ENCODE results near the gene DDX39A. TPM values are rescaled to one million over a fixed set of nuclear protein-coding genes. Genes with fewer than 3 reads are reported as not detected.
A peak's percentile ranks its signal among the peaks of the same experiment; 100 is the strongest.

The DDX39A gene
- total and polyA plus RNA-seq, 2 of the 8 experiments (the other 6 are each of a cell fraction or from before 2014, with no cell fraction given), result 139 TPM

DNA sequence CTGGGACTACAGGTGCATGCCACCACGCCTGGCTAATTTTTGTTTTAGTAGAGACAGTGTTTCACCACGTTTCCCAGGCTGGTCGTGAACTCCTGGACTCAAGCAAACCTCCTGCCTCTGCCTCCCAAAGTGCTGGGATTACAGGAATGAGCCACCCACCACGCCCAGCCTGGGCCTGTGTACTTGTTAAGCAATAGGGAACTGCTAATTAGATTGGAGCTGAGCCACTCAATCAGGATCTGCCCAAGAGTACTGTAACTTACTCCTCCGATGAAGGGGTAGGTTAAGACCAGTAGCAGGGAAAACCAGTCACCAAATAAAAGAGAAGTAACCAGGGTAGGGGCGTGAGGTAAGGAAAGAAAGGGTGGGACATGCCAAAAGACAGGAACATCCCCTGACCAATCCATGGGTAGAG is 2.3 kb downstream of the DDX39A start:
- Histone ChIP-seq H4K20me1 (replicated peaks in 1 of 2; ENCODE audit: control insufficient read depth in 1 of 2, insufficient read depth in 2 of 2, low read length in 2 of 2) (peaks cover 29 to 32% of the 10 kb centered on the region in 2 experiments), H3K56ac (replicated peaks; ENCODE audit: insufficient read length, low read depth, low read length) (no peak overlapping the region), H3K4me3 (ENCODE audit: extremely low read depth in 1 of 4, insufficient read depth in 2 of 4, low read depth in 3 of 4, low read length in 4 of 4) (no peak overlapping the region), H3K27ac (ENCODE audit: low read depth, low read length) (peak overlapping the region; percentile 23; the same call in 1 of the 2 replicates), H2BK5ac (ENCODE audit: low read depth, low read length) (no peak overlapping the region), H3K9me3 (ENCODE audit: insufficient read depth in 2 of 2, low read depth in 1 of 2, low read length in 1 of 2) (no peaks in the 10 kb centered on the region), H3K36me3 (ENCODE audit: control insufficient read depth in 2 of 4, insufficient read depth in 4 of 4, low read length in 3 of 4) (peaks cover 2 to 11% (median 8%) of the 10 kb centered on the region in 4 experiments; a peak in 6 of 8 replicates), H2BK20ac (ENCODE audit: low read length) (no peak overlapping the region), H2BK12ac (ENCODE audit: low read depth, low read length) (no peak overlapping the region), H3K23me2 (ENCODE audit: low read depth, low read length) (0 out of 2 replicates have a peak, but pooled peaks cover 2% of the 10 kb centered on the region), H2AFZ (ENCODE audit: low read length) (no peak overlapping the region), H2AK5ac (ENCODE audit: low read depth, low read length) (no peak overlapping the region), H2BK15ac (ENCODE audit: low read length) (no peak overlapping the region), H3K4ac (replicated peaks; ENCODE audit: insufficient read length, low read depth, low read length) (no peak overlapping the region), H3K14ac (ENCODE audit: insufficient read length) (no peak overlapping the region), H3K18ac (ENCODE audit: extremely low read depth, low read length) (no peak overlapping the region), H3K4me1 (replicated peaks in 1 of 4; ENCODE audit: control insufficient read depth in 3 of 4, insufficient read depth in 4 of 4, low read length in 3 of 4) (peaks cover 0 to 6% (median 0%) of the 10 kb centered on the region in 4 experiments; a peak in 3 of 7 replicates), H2BK120ac (replicated peaks; ENCODE audit: low read depth, low read length) (no peak overlapping the region), H4K8ac (ENCODE audit: extremely low read depth, insufficient read depth, low read length) (no peak overlapping the region), H3K9ac (replicated peaks in 1 of 4; ENCODE audit: extremely low read depth in 1 of 4, low read depth in 3 of 4, low read length in 3 of 4) (peak overlapping the region in 2 of 4 experiments; percentile 1 to 10; a peak in 1 of 7 replicates), H4K91ac (replicated peaks; ENCODE audit: insufficient read length, low read length) (no peak overlapping the region), H3K27me3 (replicated peaks in 1 of 4; ENCODE audit: control insufficient read depth in 3 of 4, extremely low read depth in 1 of 4, insufficient read depth in 3 of 4, low read length in 3 of 4) (no peaks in the 10 kb centered on the region), H3K4me2 (ENCODE audit: insufficient read depth in 1 of 2, low read depth in 2 of 2, low read length in 2 of 2) (peak overlapping the region in 1 of 2 experiments; percentile 4; a peak in 2 of 4 replicates), H3K23ac (ENCODE audit: insufficient read length) (no peak overlapping the region), H3K79me2 (ENCODE audit: control insufficient read depth in 1 of 2, insufficient read depth in 2 of 2, low read length in 2 of 2) (peaks cover 41 to 70% of the 10 kb centered on the region in 2 experiments), H3K79me1 (ENCODE audit: low read depth, low read length) (peaks cover 14% of the 10 kb centered on the region), H4K5ac (ENCODE audit: insufficient read length, low read depth, low read length) (no peak overlapping the region)
- POLR2A ChIA-PET (ENCODE audit: partially characterized antibody), result interaction anchor here (0.6 to 3.1 kb wide), 5 partner anchors 8 to 51 kb away, joined by 3 to 12 read pairs (median 3); no protein-coding TSS in a partner anchor
- DNase-seq (ENCODE audit: low read depth in 1 of 2, low spot score in 2 of 2) (no peak), FAIRE-seq (no peak)
- CTCF ChIA-PET (ENCODE audit: partially characterized antibody), result interaction anchor here (2.4 to 4.5 kb wide), 2 partner anchors 10 to 11 kb away, joined by 6 to 22 read pairs; no protein-coding TSS in a partner anchor
- 80% methylated on average over 6 of the region's 6 CpGs; no CpG with 5 or more reads in 1 of the 2 experiments for WGBS, 2 experiments (ENCODE audit: extremely low coverage in 1 of 2, insufficient coverage in 1 of 2, insufficient read length in 1 of 2, insufficient replicate concordance in 2 of 2, low coverage in 1 of 2, low lambda C conversion rate in 2 of 2, missing lambda C conversion rate in 1 of 2)
- no peak for TF ChIP-seq NANOG (IDR thresholded peaks at IDR 0.05; ENCODE audit: insufficient read depth, low read depth, low read length, poor library complexity, severe bottlenecking)
- TF ChIP-seq MAFK (IDR thresholded peaks at IDR 0.05; ENCODE audit: low read depth, low read length), result no peak
- TF ChIP-seq, protein P1, sequence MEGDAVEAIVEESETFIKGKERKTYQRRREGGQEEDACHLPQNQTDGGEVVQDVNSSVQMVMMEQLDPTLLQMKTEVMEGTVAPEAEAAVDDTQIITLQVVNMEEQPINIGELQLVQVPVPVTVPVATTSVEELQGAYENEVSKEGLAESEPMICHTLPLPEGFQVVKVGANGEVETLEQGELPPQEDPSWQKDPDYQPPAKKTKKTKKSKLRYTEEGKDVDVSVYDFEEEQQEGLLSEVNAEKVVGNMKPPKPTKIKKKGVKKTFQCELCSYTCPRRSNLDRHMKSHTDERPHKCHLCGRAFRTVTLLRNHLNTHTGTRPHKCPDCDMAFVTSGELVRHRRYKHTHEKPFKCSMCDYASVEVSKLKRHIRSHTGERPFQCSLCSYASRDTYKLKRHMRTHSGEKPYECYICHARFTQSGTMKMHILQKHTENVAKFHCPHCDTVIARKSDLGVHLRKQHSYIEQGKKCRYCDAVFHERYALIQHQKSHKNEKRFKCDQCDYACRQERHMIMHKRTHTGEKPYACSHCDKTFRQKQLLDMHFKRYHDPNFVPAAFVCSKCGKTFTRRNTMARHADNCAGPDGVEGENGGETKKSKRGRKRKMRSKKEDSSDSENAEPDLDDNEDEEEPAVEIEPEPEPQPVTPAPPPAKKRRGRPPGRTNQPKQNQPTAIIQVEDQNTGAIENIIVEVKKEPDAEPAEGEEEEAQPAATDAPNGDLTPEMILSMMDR (IDR thresholded peaks at IDR 0.05; ENCODE audit: control extremely low read depth in 1 of 3, insufficient read depth in 1 of 3, low read depth in 1 of 3, low read length in 3 of 3), result no peak
- TF ChIP-seq, protein P2, sequence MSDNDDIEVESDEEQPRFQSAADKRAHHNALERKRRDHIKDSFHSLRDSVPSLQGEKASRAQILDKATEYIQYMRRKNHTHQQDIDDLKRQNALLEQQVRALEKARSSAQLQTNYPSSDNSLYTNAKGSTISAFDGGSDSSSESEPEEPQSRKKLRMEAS (IDR thresholded peaks at IDR 0.05), result no peak

Data from H1 (cell line).